ENCODE results near the gene MARVELD3.
"Not testable (repeated sequence)": the region's sequence is repeated elsewhere in the genome, so short reads cannot be mapped to it uniquely, and the experiment has no call there.

MARVELD3 gene

DNA sequence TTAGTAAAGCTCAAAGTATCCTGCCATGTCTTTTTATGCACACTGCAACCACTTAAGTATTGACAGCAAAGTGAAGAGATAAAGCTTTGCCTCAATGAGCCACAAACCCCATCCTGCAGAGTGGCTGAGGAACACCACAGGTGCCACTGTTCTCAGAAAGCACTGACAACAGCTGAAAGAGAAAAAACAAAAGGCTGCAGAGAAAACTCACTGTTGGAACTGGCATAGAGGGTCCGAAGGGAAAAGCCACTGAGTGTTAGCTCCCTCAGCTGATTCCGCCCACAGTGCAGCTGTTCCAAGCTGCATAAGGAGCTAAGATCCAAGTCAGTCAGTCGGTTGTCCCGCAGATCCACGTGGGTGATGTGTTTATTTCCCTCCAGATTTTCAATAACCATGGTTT is 50.3 kb downstream of the MARVELD3 start:
- no peak for TF ChIP-seq CTCF (IDR thresholded peaks at IDR 0.05; ENCODE audit: control insufficient read depth, insufficient read depth, low read depth, low read length, missing control alignments)
- H3K4me3 ChIP-seq (ENCODE audit: control insufficient read depth, low read depth, low read length) = no peak overlapping the region
- DNase-seq (ENCODE audit: low read depth) = no peak

DNA sequence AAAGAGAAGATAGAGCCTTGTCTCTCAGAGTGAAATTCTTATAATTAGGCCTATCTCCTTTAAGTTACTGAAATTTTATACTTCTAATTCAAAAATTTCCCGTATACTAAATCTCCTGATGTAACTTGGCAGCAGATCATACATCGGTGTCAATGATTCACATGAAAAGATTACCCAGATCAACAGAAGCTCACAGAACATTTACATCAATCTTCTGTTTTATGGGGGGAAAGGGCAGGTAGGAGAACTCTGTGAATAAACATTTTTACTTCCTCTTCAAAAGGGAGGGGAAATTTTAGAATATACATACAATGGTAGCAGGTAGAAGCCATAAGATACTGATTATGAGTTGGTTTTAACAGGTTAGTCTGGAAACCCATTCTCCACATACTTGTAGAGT is 55.4 kb downstream of the MARVELD3 start:
- no peak overlapping the region for H3K4me3 ChIP-seq (ENCODE audit: control insufficient read depth, low read depth, low read length)
- DNase-seq (ENCODE audit: low read depth) = no peak
- TF ChIP-seq CTCF (IDR thresholded peaks at IDR 0.05; ENCODE audit: control insufficient read depth, insufficient read depth, low read depth, low read length, missing control alignments) = no peak

DNA sequence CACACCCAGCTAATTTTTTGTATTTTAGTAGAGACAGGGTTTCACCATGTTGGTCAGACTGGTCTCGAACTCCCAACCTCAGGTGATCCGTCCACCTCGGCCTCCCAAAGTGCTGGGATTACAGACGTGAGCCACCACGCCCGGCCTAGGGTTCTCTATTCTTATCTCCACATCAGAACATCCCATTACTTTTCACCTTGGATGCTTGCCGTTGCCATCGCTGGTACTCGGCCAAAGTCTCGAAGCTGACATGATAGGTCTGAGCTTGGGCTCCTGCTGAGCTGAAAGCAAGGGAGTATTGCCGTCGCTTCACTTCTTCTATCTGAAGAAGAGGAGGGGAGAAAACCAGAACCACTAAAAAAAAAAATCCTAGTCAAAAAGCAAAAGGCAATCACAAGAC is 58.3 kb downstream of the MARVELD3 start:
- not testable (repeated sequence) for DNase-seq (ENCODE audit: low read depth); H3K4me3 ChIP-seq (ENCODE audit: control insufficient read depth, low read depth, low read length)

Data from AG09309 (cell line).